ENCODE results near the gene PLXNA2.

PLXNA2 gene

DNA sequence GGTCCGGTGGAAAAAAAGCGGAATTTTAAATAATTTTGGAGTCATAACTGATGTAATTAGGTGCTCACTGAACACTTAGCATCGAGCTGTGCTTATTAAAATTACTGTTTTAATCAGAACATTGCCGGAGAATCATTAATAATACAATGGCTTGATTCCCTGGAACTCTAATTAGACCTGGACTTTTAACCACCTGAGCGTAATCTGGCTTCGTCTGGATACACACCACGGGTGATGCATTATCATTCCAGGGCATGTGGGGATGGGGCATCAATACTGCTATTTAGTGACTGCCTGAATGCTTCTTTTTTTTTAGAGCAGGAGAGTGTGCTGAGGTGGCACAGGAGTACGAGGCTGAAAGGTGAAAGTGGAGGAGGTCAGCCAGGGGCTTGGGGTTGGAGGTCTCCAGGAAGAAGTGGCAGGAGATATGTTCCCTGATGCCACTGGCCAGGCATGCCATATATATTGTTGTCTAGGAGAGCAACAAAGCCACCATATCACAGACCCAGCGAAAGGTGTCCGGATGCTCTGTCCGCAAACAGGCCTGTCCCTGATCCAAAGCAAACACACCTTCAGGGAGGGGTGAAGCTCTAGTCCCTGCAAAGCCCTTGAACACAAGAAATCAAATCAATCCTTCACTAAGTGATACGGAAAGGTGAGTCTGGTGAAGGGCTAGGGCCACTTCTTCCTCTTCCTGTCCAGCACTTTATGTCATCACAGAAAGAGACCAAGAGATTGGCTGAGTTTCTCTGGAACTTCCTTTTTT, 125.2 kb downstream of the PLXNA2 start:
- DNase-seq (ENCODE audit: low read depth in 2 of 2), result no peak

DNA sequence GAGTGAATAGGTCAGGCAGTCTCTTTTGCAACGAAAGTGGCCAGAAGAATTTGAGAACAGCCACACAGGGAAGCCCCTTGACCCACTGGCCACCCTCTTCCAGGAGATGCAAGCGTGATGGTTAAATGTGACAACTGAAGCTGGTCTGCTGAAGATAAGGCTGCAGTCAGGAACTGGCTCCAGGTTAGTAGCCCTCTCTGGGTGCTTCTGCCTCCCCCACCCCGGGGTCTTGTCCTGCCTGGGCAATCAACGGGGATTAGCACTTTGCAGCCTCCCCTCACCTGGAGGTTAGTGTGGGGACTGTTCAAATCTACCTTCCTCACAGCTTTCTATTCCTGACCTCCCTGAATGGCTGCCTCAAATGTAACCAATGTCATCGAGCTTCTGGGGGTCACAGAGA, 125.9 kb downstream of the PLXNA2 start:
- DNase-seq (ENCODE audit: low read depth in 2 of 2), result no peak

DNA sequence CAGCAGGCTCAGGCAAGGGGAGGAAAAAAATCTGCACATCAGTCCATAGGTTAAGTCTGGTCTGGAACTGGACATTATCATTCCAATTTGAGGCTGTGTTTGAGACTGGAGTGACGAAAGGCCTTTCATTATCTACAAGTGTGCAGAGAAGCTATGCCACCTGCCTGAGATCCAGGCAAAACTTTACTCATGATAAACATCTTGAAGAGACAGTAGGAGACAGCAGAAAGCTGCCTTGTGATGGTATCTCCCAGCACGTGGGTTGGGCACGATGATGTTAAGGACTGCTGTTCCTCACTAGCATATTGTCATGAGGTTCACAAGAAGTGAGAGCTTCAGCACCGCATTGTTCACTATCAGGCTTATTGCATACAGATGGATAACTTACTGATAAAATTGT, 126.4 kb downstream of the PLXNA2 start:
- DNase-seq (ENCODE audit: low read depth in 2 of 2), result no peak

DNA sequence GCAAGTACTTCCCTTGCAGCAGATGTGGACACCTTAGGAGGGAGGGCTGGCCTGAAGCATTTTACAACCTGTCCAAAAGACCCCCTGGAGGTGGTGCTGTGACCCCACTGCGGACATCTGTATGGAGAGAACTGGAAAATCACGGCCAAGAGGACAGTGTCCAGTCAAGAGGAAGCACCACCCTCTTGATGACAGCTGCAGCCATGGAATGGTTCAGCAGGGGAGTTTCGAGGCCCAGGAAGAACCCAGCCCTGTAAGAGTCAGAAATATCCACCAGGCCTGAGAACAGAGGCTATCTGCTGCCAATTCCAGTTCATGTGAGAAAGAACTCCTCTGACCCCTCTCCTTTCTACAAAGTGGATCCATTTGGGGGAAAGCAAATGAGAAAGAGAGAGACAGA, 126.8 kb downstream of the PLXNA2 start:
- no peak for DNase-seq (ENCODE audit: low read depth in 2 of 2)

DNA sequence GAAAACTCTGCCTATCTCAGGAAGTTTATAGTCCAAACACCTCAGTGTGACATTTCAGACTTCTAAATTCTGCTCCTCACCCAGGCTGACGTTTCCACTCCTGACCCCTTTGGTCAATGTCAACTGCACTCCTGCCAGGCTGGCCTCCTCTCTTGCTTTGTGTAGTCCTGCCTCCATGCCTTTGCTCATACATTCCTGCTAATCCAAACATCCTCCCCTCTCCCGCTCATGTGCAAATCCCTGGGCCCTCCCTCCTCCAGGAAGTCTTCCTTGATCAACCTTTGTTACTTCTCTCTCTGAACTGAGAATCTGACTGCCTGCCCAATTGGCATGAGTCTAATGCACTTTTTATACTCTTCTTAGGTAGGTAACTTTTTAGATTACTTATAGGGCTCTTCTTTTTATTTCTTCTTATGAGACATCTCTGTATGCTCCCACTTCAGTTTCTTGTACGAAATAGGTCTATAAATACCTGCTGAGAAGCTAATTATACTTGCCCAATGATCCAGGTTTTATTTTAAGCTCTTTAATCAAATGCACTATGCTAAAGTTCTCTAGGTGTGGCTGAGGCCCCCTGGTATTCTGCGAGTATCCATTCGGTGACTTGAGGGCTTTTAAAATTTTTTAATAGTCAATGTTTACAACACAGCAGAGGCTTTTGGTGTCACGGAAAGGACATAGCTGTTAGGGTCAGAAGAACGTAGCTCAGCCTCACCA, 128.1 kb downstream of the PLXNA2 start:
- no peak for DNase-seq (ENCODE audit: low read depth in 2 of 2)

DNA sequence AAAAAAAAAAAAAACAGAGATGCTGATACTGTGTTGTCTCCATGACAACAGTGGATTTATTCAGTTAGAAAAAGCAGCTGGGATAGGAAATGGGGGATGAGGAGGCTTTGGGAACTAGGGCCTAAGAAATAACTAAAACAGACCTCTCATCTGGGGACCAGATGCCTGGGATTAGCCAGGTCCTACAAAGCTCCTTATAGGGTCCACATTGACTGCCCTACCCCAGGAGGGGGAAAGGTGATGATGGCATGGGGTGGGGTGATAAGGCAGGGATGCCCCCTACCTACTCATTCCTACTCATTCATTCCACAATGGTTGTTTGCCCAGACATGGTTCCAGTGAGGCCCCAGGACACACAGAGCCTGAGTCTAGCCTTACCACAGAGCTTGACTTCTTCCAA, 131.2 kb downstream of the PLXNA2 start:
- no peak for DNase-seq (ENCODE audit: low read depth in 2 of 2)

DNA sequence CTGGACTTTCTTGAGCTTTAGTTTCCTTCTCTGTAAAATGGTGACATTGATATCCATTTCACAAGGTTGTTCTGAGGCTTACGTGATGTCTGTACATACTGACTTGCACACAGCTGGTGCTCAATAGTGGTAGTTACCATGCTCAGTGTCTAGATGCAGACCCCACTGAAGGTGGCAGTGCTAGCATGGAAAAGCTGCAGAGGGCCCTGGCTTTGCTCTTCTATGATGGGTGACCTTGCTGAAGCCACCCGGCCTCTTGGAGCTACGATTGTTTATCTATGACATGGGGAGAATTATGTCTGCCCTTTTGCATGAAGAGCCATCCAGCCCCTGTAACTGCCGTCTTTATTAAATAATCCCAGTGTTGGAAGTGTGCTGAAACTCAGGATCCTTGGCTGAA, 131.8 kb downstream of the PLXNA2 start:
- no peak for DNase-seq (ENCODE audit: low read depth in 2 of 2)

DNA sequence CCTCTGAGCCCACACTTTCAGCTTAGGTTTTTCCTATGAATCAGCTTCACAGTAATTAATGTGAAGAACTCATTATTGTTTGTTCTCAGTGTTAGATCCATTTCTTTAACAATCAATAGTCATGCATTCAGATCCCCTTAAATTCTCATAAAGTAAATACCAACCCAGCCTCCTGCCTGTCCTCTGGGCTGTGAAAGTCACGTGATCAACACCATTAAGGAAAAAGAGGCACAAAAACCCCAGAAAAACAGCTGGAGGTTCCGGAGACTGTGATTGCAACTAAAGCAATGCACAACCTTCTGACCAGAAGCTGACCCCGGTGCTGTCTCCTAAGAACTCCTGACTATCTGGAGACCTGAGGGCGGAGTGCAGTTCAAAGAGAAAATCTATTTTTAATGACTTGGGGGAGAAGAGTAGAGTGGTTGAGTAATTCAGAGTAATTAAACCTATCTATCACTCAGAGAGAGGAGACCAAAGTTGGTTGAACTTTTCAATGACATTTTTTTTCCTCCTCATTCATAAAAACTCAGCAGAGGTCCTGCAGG, 132.5 kb downstream of the PLXNA2 start:
- no peak for DNase-seq (ENCODE audit: low read depth in 2 of 2)

DNA sequence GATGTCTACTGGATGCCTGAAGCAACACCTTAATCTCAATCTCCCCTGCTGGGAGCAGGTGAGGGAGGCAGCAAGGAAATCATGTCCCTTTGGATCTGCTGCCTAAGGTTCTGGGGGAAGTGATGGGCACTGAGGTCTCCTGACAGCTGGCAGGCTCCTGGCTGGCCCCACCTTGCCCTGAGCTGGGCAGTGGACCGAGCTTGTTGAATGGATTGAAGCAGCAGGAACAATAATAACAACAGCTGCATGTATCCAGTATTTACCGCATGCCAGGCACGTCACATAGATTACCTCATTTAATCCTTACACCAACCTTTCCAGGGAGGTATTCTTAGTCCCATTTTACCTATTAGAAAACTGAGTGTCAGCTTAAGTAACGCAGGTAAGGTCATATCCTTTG, 133.9 kb downstream of the PLXNA2 start:
- DNase-seq (ENCODE audit: low read depth in 2 of 2), result no peak

DNA sequence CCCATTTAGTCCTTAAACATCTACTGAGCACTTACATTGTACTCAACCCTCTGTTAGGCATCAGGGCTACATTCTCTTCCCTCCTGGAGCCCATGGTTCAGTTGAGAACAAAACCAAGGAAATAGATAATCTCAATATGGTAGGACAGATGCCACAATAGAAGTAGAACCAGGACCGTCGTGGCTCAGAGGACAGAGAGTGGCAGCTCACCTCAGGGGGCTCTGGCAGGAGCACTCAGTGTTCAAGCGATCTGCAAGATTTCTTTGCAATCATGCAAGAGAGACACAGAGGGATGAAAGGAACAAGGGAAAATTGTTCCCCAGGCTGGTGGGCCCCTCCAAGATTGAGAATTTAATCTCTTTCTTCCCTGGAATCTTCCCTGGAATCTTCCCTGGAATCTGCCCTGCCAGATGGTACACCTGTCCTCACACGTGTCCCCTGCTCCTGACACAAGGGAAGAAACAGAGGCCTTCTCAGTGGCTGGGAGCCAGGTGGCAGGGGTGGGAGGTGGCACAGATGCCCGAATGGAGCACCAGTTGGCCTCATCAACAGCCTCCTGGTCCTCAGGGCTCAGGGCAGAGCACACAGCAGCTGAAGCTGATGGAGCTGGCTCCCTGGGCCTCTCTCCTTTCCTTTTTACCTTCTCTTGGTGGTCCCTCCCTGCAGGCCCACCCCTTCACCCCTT, 135.4 kb downstream of the PLXNA2 start:
- no peak for DNase-seq (ENCODE audit: low read depth in 2 of 2)

DNA sequence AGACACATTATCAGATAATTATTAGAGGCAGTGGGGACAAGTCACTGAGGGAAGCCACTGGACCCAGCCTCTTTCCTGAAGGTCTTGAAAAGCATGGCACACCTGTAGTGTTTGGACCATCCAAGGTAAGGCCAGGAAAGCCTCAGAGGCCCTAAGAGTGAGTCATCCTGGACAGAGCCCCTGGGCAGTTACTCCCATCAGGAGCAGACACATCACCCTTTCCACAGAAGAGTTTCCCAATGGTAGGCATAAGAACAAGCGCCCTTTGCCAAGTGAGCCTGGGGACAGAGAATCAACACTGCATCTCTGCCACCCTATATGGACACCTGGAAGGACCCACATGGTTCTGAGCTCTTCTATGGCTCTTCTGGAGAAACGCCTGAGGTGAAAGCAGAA, 136.0 kb downstream of the PLXNA2 start:
- DNase-seq (ENCODE audit: low read depth in 2 of 2), result no peak

DNA sequence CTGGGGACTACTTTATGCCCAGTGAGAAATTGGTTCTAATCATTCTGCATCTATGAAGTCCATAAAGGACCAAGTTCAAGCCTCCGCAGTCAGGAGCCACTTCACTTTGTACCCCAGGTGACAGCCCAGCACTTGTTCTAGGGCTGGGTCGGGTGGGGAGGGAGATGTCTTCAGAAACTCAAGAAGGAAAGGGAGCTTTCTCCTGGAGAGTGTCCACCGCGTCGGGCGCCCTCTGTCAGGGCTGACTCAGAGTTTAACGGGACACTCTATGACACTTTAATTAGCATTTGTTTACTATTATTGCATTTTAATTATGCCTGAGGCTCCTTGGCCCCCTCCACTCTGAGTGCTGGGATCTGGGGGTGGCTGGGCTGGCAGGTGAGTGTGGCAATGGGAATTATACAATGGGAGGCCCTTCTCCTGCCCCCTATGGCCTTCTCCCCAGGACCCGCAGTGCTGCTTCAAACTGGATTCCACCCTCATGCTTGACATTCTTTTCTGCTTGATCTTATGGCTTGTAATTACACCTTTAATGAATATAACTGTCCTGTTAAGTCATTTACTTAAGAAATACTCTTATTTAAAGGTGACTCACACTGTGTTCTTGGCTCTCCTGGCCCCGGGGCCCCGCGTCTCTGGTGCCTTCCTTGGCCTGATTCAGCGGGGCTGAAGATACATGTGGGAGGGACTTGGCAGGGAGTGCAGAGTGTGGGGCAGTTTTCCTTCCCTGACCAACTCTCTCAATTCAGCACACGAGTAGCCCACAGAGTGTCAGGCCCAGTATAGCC, 136.6 kb downstream of the PLXNA2 start:
- no peak for DNase-seq (ENCODE audit: low read depth in 2 of 2)

DNA sequence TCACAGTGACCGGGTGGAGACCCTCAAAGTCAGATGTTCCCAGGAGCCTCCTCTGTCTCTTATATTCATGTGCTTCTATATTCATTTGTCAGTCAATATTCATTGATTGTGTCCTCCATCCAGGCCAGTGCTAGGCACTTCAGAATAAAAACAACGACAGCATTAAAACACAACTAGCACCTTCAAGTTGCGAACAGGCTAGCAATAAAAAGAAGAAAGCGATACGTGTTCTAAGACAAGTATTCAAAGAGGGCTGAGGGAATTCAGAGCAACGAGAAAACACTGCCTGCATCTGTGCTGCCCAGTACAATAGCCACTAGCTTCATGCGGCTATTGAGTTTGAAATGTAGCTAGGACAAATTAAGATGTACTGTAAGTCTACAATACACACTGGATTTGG, 138.0 kb downstream of the PLXNA2 start:
- no peak for DNase-seq (ENCODE audit: low read depth in 2 of 2)

DNA sequence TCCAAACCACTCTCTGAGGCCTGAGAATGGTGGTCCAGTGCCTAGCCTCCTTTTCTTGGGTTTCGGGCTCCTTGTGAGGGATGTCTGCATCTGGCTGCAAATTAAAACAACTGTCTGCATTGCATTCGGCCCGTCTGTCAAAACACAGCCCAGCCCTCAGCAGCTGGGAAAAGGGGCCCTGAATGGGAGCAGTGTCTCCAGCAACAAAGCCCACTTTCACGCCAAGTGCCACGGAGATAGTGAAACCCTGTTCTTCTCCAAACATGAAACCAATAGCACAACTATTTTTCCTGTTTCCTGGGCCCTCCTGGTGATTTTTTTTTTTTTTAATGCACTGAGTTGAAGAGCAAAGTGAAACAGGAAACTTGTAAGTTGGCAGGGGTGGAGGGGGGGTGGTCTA, 138.4 kb downstream of the PLXNA2 start:
- no peak for DNase-seq (ENCODE audit: low read depth in 2 of 2)

DNA sequence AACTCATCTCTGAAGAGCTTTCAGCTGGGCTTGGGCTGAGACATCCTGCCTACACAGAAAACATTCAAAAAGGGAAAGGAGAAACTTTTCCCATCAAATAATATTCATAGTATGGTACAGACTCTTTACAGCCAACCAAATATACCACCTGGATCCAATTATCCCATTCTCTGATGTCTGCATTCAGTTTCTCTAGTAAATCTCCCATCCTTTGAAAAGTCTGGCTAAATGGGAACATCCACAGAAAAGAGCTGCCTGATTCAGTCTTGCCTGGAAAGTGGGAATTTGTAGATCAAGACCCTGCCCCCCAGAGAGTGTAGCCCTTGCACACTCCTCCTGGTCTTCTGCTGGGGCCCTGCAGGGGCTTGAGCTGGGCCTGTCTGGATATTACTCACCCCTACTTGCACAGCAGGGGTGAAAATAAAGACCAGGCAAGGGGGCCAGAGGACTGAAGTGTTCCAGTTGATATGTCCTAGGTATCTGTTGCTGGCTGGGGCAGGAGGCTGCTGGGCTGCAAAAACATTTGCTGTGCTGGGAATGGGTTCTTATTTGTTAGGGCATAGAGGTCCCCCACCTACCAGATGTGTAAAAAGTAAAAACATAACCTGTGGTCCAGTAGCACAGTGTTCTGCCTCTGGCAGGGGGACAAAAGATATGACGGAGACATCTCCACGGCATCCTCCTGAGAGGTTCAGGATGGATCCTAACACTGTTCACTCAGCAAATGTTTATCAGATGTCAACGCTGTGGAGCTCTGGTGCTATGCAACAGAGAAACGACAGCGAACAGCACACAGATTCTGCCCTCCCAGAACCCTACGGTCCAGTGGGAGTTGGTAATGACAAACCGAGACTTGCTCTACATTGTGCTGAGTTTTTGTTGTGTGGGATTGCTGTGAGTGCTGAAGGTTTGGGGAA, 140.3 kb downstream of the PLXNA2 start:
- DNase-seq (ENCODE audit: low read depth in 2 of 2), result no peak

DNA sequence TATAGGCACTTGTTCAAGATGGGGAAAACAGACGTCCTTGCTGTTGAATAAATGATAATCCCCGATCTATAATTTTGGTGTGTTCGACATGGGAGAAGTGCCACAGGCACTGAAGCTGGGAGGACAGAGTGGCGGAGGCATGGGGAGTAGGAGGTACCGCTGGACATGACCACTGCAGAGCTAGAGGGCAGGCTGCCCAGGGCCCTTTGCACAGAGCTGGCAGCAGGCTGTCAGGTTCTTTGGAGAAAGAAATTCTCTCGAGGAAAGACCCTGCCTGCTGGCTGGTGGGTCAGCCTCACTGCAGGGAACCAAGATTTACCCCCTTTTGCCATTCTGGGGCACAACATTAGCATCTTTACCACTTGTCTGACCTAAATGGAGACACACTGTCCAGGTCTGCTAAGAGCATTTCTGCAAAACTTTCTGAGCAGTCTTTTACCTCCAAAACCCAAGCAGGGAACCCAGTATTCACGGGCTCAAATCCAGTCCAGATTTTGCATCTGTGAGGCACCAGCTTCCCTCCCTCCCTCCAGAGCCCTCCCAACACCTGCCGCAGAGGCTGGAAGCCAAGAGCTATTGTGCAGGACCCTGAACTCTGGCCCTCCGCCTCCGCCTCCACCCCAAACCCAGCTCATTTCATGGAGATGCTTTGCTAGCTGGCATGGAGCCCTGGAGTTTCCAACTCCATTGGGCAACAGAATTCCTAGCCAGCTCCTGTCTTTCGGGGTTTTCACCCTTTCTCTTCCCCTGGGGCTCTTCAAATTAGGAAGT, 142.3 kb downstream of the PLXNA2 start:
- DNase-seq (ENCODE audit: low read depth in 2 of 2), result no peak

DNA sequence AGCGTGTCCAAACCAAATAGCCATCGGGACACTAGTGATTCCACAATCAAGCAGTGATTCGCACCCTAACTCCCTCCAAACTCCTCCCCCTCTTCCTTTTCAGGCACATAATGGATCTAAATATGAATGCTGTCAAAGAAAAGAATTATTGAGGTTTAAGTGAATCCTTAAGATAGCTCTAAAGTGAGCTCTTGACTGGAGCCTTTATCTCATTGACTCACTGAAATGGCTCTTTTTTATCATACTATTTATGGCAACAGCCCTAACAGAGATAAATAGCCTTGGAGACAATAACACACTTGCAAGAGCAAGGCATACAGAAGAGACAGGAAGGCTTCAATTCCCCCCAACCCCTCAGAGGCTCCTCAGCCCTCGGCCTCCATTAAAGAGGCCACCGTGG, 143.3 kb downstream of the PLXNA2 start:
- DNase-seq (ENCODE audit: low read depth in 2 of 2), result no peak

DNA sequence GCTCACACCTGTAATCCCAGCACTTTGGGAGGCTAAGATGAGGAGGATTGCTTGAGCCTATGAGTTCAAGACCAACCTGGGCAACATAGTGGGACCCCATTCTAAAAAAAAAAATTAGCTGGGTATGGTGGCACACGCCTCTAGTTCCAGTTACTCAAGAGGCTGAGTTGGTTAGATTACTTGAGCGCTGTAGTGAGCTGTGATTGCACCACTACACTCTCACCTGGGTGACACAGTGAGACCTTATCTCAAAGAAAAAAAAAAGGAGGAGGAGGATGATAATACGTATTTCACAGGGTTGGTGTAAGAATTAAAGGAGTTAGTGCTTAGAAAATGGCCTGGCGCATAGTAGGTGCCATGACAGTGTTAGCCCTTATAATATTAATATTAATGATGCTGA, 144.1 kb downstream of the PLXNA2 start:
- DNase-seq (ENCODE audit: low read depth in 2 of 2), result no peak

DNA sequence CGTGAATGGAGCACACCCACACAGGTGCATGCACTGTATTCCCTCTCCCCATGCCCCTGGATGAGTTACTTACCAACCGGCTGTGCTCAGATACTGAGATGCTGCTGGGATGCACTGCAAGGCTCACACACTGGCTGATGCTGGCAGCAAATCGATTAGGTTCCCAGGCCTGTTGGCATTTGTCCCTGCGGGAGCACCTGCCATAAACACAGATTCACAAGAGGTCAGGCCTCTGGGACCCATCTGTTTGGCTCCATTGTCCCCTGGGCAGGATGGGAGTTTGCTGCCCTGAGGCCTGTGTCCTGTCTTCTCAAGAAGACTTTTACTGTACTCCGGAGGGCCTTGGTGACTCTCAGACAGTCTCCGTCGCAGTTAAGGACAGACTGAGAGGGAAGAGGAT, 145.4 kb downstream of the PLXNA2 start:
- no peak for DNase-seq (ENCODE audit: low read depth in 2 of 2)

Data from stimulated activated CD4-positive, alpha-beta T cell treated with anti-CD3 and anti-CD28 coated beads, Interleukin-4, amount 100 ng/mL, for 48 hours (primary cell).